ENCODE data around the gene C1QL2. TPM values are rescaled to one million over a fixed set of nuclear protein-coding genes. Genes with fewer than 3 reads are reported as not detected.

C1QL2 gene
- polyA plus RNA-seq, 1 donor, result not detected

DNA sequence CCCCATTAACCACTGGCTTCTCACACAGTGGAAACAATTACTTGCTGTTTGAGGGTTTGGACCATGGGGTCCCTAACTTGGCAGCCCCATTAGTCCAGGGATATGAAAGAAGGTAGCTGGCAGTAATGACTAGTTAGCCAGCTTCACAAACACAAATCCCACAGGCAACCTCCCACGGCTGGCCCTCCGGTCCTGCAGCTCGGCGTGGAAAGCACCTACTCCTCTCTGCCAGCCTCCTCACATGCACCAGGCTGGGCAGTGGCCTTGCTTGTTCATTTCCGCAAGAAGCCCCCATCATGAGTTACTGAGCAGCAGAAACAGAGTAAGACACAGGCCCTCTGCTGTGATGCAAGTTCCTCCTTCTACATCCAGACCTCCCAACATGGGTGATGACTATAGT, 13.7 kb downstream of the C1QL2 start:
- DNase-seq (ENCODE audit: low read depth), result no peak

DNA sequence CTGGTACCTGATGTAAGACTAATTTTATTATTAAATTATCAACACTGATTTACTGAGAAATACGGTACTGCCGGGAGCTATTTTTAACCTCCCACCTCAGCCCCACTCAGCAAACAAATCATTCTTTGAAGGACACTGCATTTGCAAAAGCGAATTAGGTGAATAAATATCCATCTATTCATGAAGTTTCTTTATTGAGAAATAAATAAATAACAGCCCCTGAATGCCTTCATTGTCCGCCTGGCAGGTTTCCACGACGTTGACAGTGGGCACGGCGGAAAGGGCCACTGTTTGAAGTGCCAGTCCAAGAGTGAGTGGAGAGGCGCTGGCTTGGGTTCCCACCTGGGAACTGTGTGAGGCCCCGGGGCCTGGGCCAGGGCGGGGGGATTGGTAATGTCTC, 15.7 kb downstream of the C1QL2 start:
- no peak for DNase-seq (ENCODE audit: low read depth)

- no peak for DNase-seq (ENCODE audit: low read depth)
These were observed 21.0 kb downstream of the C1QL2 start for GRCh38 chr2:119137502-119137901.

- no peak for DNase-seq (ENCODE audit: low read depth)
These were observed 21.7 kb downstream of the C1QL2 start for GRCh38 chr2:119136872-119137271.

DNA sequence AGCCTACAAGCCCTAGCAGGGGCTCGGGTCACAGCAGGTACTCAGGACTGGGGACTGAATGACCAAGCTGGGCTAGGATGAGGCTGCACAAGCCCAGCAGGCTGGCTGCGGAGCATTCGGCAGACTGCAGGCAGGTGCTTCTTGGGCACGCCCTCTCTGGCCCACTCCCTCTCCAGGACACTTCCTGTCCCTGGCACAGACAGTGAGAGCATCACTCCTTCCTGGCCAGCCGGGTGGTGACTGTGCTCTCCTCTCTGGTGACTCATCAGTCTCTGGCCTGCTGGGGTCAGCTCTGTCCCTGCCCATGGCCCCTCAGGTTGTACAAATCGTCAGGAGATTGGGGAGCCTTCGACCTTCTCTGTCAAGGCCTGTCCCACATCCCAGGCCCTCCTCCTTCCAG, 22.5 kb downstream of the C1QL2 start:
- DNase-seq (ENCODE audit: low read depth), result no peak

GRCh38 chr2:119134775-119135174, 23.8 kb downstream of the C1QL2 start:
- no peak for DNase-seq (ENCODE audit: low read depth)

- no peak for DNase-seq (ENCODE audit: low read depth)
These were observed 31.9 kb downstream of the C1QL2 start for GRCh38 chr2:119126650-119127049.

DNA sequence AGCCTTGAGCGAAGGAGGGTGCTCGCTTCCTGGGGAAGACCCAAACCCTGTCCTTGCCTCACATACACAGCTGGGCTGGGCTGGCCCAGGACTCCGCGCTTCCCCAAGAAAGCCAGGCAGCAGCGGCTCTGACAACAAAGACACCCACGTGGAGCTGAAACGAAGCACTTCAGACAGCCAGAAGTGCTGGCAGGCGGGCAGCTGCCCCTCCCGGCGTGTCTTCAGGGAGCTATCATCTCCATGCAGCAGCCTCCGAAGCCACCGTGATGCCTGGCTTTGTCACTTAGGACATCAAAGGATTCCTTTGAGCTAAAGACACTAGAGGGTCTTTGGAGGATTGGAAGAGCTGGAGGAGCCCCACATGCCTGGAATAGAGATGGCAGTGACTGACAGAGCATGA, 35.2 kb downstream of the C1QL2 start:
- no peak for DNase-seq (ENCODE audit: low read depth)

- no peak for DNase-seq (ENCODE audit: low read depth)
These were observed 35.9 kb downstream of the C1QL2 start for GRCh38 chr2:119122663-119123062.

DNA sequence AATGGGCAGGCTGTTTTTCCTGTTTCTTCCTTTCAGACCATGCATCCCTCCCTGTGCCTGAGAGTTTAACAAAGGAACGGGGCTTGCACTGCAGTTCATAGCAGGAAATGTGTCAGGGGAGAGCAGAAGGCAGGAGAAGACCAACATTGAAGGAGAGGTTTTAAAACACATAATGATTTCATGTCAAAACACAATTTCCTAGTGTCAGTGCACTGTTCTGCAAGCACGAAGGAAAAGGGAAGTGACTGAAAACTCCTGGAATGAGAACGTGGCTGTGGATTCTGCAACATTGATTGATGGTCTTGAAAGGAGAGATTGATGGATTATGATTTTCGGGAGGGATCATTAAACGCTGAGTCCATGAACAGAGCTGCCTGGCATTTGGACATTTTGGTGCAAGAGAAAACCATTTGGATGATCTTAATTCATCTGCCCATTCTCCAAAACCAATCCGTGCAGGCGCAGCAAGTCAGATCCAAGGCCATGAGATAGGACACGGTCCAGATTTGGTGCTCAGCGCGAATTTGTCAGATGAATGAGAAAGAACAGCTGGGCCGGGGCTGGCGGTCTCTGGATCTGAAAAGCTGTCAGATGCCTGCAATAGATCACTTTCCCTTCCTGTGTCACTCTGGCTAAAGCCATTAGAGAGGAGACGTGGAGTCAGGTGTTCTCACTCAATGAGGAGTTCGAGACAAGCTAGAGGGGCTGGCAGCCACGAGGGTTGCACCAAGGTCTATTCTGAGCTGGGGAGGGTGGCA, 38.4 kb downstream of the C1QL2 start:
- no peak for DNase-seq (ENCODE audit: low read depth)

GRCh38 chr2:119119076-119119785, 39.3 kb downstream of the C1QL2 start:
- no peak for DNase-seq (ENCODE audit: low read depth)

DNA sequence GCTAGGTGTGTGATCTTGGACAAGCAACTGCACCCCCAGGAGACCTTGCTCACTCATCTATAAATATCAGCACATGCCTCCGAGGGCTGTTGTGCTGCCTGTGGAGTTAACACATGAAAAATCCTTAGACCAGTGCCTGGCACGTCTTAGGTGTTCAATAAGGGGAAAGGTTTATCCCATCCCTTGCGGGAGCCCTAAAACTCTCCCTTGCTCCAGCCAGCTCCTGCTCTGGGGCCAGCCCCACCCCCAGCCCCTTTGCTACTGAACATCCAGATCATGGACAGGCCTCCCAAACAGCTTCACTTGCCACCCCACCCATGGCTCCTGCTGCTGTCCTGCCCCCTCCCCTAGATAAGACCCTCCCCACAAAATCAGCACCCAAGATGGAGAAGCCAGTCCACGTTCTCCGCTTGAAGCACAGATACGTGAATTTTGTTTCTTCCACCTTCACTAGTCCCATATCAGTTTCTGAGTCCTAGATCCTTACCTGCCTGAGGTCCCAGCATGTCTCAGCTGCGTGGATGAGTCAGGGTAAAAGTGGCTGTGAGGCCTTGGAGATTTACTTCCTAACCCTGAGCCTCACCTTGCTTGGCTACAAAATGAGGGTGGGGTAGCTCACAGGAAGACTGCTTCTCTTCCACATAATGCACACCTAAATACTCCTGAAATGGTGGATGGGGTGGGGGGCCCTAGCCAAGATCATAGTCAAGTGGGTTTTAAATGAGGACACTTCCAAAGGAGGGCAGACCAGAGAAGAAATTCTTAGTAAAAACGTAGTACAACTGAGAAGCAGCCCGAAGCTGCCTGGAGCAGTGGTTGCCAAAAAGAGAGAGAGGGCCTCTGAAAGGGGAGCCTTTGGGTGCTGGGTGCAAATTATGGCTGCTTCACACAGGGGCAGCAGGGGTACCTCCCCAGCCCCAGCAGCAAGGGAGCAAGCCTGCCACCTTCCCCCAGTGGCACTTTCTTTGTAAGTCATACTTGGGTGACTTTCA, 40.4 kb downstream of the C1QL2 start:
- DNase-seq (ENCODE audit: low read depth), result no peak

DNA sequence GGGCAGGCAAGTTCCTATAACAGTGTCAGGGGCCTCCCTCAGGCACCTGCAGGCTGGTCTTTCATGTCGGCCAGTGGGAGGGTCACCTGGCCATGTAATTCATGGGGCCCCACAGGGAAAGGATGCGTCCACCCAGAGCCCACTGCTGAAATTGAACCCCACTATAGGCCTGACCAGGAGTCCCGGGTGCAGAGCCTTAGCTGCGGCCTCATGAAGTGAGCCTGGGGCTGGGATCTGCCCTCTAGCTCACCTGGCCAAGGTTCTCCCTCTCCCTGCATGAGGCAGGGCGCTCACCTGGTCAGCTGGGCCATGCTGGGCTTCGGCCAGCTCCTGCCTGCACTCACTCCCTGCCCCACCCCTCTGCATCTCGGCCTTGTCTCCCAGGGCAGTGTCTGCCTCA, 41.1 kb downstream of the C1QL2 start:
- DNase-seq (ENCODE audit: low read depth), result no peak

DNA sequence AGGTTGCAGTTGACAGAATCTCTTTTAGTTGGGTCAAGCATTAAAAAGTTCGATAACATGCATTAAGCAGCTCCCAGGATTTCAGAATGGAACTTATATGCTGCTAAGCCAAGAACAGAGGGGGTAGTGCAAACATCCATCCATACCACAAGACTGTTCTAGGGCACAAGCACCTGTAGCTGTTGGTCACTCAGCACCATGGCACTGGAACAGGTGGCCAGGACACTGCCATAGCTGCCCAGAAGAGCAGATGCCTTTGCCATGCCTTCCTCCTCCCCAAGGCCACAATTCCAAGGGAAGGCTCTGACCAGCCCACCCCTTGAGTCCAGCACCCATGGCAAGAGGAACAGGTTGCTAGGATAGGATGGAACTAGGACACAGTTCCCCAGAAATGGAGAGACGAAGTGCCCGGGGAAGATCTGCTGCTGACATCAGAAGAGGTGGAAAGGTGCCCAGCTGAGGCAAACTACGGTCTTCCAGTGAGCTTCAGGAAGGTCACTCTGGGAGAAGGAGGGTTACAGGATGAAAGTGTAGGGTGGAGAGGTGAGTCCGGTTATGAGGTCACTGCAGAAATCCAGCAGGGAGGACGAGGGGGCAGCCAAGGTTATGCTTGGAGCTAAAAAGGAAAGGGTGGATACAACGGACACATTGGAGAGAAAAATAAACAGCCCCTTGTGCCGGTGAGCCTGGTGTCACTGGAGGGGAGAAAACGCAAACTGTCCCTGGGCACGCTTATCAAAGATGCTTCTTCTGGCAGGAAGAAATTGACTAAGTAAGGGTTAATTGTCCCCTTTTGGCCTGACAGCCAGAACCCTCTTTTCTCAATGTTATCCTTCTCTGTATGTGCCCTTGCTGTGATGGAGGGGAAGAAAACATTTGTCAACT, 41.9 kb downstream of the C1QL2 start:
- DNase-seq (ENCODE audit: low read depth), result no peak

DNA sequence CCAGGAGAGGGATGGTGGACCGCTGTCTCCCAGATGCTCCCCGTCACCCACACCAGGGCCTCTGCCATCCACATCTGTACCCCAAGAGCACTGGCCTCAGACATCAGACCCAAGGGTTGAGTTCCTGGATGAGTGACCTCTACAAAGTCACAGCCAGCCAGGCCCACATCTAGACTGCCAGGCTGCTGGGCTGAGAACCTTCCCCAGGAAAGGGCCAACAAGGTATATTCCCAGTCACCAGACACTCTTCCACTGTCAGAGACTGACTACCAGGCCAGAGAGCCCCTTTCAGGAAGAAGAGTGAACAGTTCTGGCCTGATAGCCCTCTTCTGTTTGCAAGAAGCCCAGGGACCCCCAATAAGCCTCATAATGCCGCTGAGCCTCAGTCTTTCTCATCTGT, 44.3 kb downstream of the C1QL2 start:
- DNase-seq (ENCODE audit: low read depth), result no peak

GRCh38 chr2:119113489-119113770, 45.1 kb downstream of the C1QL2 start:
- DNase-seq (ENCODE audit: low read depth), result no peak

DNA sequence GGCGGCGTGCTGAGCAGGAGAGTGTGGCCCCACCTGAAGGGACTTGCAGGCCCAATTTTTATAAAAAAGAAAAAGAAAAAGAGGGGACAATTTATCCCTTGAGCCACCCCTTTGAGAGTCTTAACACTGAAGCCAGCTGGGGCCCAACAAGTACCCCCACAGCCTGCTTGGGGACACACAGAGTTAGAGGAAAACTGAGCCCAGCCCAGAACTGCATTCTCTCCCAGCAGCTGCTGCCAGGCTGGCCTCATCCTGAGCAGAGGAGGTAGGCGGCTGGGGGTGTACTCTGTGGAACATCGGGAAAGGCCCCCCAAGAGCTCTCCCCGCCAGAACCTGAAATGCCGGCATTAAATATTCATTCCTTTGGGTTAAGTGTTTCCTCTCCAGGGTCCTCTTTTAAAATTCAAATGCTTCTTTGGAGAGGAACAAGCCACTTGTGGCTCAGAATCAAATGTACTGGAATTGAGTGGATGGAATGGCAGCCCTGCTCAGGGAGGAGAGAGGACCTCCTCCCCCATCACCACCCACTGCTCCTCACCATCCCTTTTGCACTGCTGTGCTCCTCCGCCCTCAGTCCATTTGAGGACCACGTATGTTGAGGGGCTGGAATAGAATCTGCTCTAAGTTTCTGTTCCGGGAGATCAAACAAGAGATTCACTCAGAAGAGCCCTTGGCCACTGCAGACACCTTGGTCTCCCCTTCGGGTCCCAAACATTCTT, 45.6 kb downstream of the C1QL2 start:
- DNase-seq (ENCODE audit: low read depth), result no peak

DNA sequence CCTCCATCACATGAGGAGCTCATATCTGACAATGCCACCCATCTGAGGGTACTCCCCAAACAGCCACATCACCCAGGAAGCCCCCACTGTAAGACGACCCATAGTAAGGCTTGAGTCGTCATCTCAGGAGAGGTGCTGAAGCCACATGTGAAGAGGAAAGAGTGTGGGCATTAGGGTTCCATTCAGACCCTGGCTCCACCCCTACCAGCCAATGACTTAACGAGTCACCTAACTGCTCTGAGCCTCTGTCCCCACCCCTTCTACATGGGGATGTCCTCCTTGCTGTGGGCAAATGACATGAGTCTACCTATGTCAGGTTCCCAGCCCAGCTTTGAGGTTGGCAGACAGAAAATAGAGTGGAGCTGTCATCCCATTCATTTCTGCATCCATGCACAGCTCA, 46.3 kb downstream of the C1QL2 start:
- no peak for DNase-seq (ENCODE audit: low read depth)

- no peak for DNase-seq (ENCODE audit: low read depth)
These were observed 47.2 kb downstream of the C1QL2 start for GRCh38 chr2:119111115-119111975.

- DNase-seq (ENCODE audit: low read depth), result no peak
These were observed 48.7 kb downstream of the C1QL2 start for GRCh38 chr2:119109866-119110265.

All from forelimb muscle (tissue), 1 donor.